ENCODE results near the gene CCDC172. TPM values are rescaled to one million over a fixed set of nuclear protein-coding genes. Genes with fewer than 3 reads are reported as not detected.

CCDC172 gene
- total and polyA plus RNA-seq, 2 experiments from 2014 or later, result 4.6 to 17.6 TPM

DNA sequence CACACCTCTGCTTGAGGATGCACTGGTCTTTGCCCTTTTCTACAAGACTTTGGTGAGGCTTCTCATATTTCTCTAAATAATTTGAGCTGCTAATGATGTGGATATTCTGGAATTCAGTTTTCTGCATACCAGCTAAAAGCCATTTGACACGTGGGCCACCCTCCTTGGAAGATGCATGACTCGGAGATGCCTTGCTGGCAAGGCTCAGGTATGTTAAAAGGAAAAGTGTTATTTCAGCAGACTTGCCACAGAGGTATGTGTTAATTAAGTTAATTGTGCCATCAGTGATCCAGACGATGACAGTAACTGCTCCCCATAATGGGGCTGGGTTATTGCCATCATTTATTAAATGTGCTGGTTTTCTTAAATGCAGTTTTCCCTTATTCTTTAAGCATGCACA, 42.5 kb upstream of the CCDC172 start (continued):
- TF ChIP-seq ZNF462 (CRISPR knock-in tag; IDR thresholded peaks at IDR 0.05), result no peak
- TF ChIP-seq ZNF114 (CRISPR knock-in tag; IDR thresholded peaks at IDR 0.05), result no peak

DNA sequence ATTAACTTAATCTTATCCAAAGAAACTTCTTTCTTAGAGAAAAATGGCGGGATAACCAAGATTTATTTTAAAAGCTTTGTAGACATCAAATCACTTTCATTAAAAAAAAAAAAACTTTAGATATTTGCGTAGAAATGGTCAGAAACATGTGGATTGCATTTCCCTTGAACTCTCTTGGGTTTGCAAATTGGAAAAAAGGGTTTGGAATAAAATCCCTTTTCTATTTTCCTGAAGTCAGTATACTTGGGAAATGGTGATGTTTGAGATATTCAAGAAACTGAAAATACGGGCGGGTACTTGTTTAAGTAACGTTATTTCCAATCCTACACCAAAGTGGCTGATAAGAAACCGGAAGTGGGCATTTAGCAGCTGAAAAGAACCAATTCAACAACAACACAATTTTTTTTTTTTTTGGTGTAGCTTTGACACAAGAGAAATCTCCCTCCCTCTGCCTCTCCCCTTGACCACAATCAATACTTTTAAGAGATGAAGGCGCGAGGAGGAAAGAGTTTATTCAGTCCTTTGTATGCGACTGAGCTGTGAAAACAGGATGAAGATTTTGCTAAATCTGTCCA, 37.5 kb upstream of the CCDC172 start:
- Histone ChIP-seq H3K4me1 (ENCODE audit: insufficient read depth) (peaks cover 3% of the 10 kb centered on the region; the same call in 1 of the 2 replicates), H3K9me2 (ENCODE audit: insufficient read depth) (no peaks in the 10 kb centered on the region; the same call in 1 of the 2 replicates), H3K36me3 (ENCODE audit: insufficient read depth) (no peaks in the 10 kb centered on the region), H3K27me3 (ENCODE audit: insufficient read depth) (no peaks in the 10 kb centered on the region), H3K27ac (ENCODE audit: low read depth) (no peak overlapping the region), H3K4me2 (no peak overlapping the region), H2AFZ (0 out of 2 replicates have a peak overlapping the region, but pooled peaks have one; percentile 56), H3F3A (replicated peaks; ENCODE audit: low read depth) (no peaks in the 10 kb centered on the region), H3K79me2 (replicated peaks; ENCODE audit: insufficient read depth) (no peaks in the 10 kb centered on the region), H4K20me1 (replicated peaks; ENCODE audit: insufficient read depth) (no peaks in the 10 kb centered on the region), H3K4me3 (no peak overlapping the region)
- Mint-ChIP-seq H3K4me1 (no peaks in the 10 kb centered on the region), H3K9me3 (peaks cover 3% of the 10 kb centered on the region; the same call in 1 of the 3 replicates), H3K36me3 (ENCODE audit: low read depth) (no peaks in the 10 kb centered on the region), H3K27ac (no peak overlapping the region), H3K27me3 (ENCODE audit: insufficient read depth, low read depth, poor library complexity) (peaks cover 6% of the 10 kb centered on the region), H3K4me3 (no peak overlapping the region)
- ATAC-seq (no peak), DNase-seq (ENCODE audit: low spot score) (no peak)
- TF ChIP-seq JUNB (IDR thresholded peaks at IDR 0.05; ENCODE audit: unreplicated experiment), result no peak
- no peak for TF ChIP-seq STAT1 (IDR thresholded peaks at IDR 0.05; ENCODE audit: unreplicated experiment)
- no peak for TF ChIP-seq EZH2phosphoT487 (IDR thresholded peaks at IDR 0.05; ENCODE audit: unreplicated experiment)
- TF ChIP-seq ETS1 (IDR thresholded peaks at IDR 0.05), result no peak

Data from GM23338 (cell line).